Measurements from ENCODE around the gene BTBD1.
A peak's percentile ranks its signal among the peaks of the same experiment; 100 is the strongest.
"Not testable (repeated sequence)": the region's sequence is repeated elsewhere in the genome, so short reads cannot be mapped to it uniquely, and the experiment has no call there.

The BTBD1 gene

DNA sequence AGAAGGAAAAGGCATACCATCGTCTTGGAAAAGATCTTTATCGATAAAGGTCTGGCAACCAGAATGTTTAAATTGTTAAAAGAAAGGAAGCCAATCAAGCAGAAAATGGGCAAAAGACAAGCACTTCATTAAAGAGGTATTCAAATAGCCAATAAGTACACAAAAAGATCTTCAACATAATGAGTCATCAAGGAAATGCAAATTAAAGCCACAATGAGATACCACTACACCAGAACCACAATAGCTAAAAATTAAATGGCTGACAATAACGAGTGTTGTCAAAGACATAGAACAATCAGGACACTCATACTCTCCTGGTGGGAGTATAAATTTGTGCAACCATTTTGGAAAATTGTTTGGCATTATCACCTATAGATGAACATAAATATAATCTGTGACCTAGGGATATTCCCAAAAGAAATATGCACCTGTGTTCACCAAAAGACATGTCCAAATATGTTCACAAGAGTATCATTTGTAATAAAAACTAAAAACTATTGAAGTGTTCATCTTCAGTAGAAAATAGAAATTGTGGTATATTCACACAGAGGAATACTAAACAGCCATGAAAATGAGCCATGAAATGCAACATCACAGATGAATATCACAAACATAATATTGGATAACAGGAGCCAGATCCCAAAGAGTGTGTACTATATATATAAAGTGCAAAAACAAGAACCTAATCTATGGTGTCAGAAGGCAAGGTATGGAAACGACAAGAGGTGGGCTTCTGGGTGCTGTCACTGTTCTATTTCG lies 14.4 kb upstream of the BTBD1 start:
- no peaks in the 10 kb centered on the region for H3K36me3 Mint-ChIP-seq
- H3K9me3 Mint-ChIP-seq (ENCODE audit: low read depth) = no peaks in the 10 kb centered on the region
- no peak overlapping the region for H3K4me3 Mint-ChIP-seq
- H3K4me1 Mint-ChIP-seq (ENCODE audit: low read depth) = no peaks in the 10 kb centered on the region
- H3K27ac Mint-ChIP-seq = no peak overlapping the region
- peaks cover 15% of the 10 kb centered on the region for H3K27me3 Mint-ChIP-seq

DNA sequence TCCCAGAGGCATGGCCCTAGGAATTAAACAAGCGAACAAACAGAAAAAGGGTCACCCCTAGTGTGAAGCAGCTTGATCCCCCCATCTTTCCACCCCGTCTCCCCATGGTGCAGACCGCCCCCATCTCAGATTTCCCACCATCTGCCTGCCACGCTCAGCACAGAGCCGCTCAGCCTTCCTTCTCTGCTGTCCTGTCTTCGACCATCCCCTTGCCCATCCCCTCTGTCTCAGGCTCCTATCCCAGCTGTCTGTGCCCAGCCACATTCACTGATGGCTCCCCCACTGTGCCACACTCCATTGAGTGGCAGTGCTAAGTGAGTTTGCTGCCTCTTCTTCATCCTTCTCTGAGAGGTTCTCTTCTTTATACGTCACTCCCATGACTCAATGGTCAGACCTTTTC lies 11.7 kb upstream of the BTBD1 start:
- no peaks in the 10 kb centered on the region for H3K4me1 Mint-ChIP-seq (ENCODE audit: low read depth)
- H3K9me3 Mint-ChIP-seq (ENCODE audit: low read depth) = no peaks in the 10 kb centered on the region
- H3K36me3 Mint-ChIP-seq = no peaks in the 10 kb centered on the region
- H3K27ac Mint-ChIP-seq = no peak overlapping the region
- H3K27me3 Mint-ChIP-seq = peaks cover 15% of the 10 kb centered on the region
- H3K4me3 Mint-ChIP-seq = no peak overlapping the region

DNA sequence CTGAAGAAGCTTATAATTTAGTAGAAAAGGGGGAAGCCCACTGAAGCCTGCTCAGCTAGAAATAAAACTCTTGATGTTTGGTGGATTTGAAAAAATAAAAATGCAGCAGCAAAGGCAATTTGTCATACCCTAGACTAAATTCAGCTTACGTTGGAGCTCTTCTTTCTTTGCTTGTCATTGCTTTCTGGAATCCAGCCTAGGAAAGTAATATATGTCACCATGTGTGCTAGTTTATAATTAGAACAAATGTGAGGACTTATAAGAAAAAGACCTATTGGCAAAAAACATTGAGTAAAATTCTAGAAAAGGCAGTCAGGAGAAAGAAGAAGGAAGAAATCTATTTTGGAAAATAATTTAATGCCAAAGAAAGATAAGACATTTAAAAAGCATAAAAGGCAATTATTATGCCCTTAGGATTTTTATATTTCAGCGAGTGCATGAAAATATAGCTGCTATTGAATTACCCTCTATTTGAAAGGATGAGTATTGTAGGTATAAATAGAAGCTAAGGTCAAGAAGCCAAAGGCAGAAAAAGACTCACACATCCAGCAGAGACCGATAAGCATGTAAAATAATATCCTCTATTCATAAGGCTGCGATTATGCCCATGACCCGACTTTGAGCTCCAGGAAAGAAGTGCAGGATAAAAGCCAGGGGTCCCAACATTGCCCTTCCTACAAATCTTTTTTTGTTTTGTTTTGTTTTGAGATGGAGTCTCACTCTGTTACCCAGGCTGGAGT lies 10.6 kb upstream of the BTBD1 start:
- H3K4me3 Mint-ChIP-seq = no peak overlapping the region
- H3K36me3 Mint-ChIP-seq = no peaks in the 10 kb centered on the region
- H3K27ac Mint-ChIP-seq = no peak overlapping the region
- no peaks in the 10 kb centered on the region for H3K4me1 Mint-ChIP-seq (ENCODE audit: low read depth)
- no peaks in the 10 kb centered on the region for H3K9me3 Mint-ChIP-seq (ENCODE audit: low read depth)
- peaks cover 14% of the 10 kb centered on the region for H3K27me3 Mint-ChIP-seq

DNA sequence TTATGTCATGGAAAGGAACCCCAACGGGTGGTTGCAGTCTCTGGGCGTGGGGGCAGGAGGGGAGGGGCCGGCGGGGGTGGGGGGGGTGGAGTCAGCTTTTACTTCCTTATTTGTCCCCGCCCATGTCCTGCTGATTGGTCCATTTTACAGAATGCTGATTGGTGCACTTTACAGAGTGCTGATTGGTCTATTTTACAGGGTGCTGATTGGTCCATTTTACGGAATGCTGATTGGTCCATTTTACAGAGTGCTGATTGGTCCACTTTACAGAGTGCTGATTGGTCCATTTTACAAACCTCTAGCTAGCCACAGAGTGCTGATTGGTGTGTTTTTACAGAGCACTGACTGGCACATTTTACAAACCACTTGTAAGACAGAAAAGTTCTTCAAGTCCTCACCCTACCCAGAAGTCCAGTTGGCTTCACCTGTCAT lies 2.2 kb upstream of the BTBD1 start:
- H3K9me3 Mint-ChIP-seq (ENCODE audit: low read depth); H3K4me3 Mint-ChIP-seq; H3K27me3 Mint-ChIP-seq; H3K36me3 Mint-ChIP-seq: not testable (repeated sequence)
- Mint-ChIP-seq H3K4me1 (ENCODE audit: low read depth) (peaks cover 17% of the 10 kb centered on the region), H3K27ac (peak overlapping the region; percentile 54)

DNA sequence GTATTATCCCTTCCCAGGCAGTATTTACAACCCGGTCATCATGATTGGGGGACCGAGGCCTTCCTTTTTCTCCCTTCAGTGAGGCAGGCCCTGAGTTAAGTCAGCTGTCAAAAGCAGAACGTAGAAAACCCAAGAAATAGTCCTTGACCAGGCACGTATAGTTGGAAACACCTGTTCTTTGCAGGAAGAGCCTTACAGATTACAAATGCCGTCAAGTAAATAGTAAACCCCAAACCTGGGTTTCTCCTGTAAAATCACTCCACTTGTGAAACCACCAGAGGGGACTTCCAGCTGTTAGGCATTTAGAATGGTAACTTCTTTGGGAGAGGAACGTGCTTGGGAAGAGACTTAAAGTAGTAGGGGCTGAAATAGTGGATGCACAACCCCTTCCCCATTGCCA lies 1.0 kb upstream of the BTBD1 start:
- Mint-ChIP-seq H3K27ac (no peak overlapping the region), H3K36me3 (peaks cover 9% of the 10 kb centered on the region), H3K4me1 (ENCODE audit: low read depth) (peaks cover 17% of the 10 kb centered on the region), H3K9me3 (ENCODE audit: low read depth) (no peaks in the 10 kb centered on the region), H3K4me3 (peak overlapping the region; percentile 76), H3K27me3 (peaks cover 1% of the 10 kb centered on the region)

DNA sequence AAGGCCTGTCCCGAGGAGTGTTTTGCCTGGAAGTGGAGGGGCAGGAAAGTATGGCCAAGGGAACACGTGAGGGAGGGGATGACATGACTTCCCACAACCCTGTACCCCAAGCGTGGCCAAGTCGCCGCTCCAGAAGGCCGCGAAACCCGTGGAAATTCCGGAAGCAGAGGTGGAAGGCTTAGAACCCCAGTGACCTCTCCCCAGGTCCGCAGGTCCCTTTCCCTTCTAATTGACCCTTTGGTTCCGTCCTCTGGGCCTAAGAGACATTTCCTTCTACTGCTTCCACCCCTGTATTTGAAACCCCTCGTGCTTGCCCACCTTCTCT lies 548 bp upstream of the BTBD1 start:
- peaks cover 17% of the 10 kb centered on the region for H3K4me1 Mint-ChIP-seq (ENCODE audit: low read depth)

DNA sequence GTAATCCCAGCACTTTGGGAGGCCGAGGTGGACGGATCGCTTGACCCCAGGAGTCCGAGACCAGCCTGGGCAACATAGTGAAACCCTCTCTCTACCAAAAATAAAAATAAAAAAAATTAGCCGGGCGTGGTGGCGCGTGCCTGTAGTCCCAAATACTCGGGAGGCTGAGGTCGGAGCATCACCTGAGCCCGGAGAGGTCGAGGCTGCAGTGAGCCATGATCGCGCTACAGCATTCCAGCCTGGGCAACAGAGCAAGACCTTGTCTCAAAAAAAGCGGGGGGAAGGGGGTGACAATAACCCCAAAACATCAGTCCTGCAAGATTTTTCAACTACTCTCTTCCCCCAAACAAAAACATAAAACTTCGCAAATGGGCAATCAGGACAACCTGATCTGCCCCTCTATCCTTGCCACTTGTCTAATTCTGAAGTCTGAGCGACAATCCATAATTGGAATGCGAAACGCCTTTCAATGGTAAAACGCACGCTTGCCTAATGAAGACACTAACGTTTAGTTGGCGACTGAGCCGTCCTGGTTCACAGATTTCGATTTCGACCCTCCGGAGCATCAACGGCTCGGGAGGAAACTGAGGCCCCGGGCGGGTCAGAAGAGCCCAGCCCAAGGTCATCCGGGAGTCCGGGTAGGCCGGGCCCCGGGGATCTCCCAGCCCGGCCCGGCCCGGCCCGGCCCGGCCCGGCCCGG lies 868 bp downstream of the BTBD1 start:
- peaks cover 17% of the 10 kb centered on the region for H3K4me1 Mint-ChIP-seq (ENCODE audit: low read depth)
- H3K36me3 Mint-ChIP-seq = peaks cover 7% of the 10 kb centered on the region
- no peak overlapping the region for H3K4me3 Mint-ChIP-seq
- peak overlapping the region; percentile 70 for H3K27ac Mint-ChIP-seq
- no peaks in the 10 kb centered on the region for H3K27me3 Mint-ChIP-seq
- no peaks in the 10 kb centered on the region for H3K9me3 Mint-ChIP-seq (ENCODE audit: low read depth)

More for the DNA sequence above, 548 bp upstream of the BTBD1 start:
- H3K9me3 Mint-ChIP-seq (ENCODE audit: low read depth) = no peaks in the 10 kb centered on the region
- H3K27me3 Mint-ChIP-seq = peaks cover 1% of the 10 kb centered on the region
- H3K36me3 Mint-ChIP-seq = peaks cover 9% of the 10 kb centered on the region
- peak overlapping the region; percentile 76 for H3K4me3 Mint-ChIP-seq
- H3K27ac Mint-ChIP-seq = peak overlapping the region; percentile 54

DNA sequence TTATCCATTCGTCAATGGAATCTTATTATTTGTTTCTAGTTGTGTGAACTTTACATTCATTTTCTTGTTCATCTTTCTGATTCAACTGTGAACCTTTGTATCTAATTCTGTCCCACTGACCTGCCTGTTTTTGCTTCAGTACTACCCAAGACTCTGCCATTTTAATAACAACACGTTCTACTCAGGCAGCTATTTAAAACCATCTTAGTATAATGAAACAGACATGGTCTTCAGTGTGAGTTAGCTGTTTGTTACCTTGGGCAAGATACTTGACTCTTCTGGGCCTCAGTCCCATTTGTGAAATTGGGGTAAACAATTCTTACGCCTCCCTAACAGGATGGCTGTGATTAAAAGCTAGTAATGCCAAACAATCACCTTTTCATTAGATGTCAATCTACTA lies 1.6 kb downstream of the BTBD1 start:
- Mint-ChIP-seq H3K4me3 (no peak overlapping the region), H3K4me1 (ENCODE audit: low read depth) (peaks cover 17% of the 10 kb centered on the region), H3K36me3 (peaks cover 7% of the 10 kb centered on the region), H3K27me3 (no peaks in the 10 kb centered on the region), H3K27ac (peak overlapping the region; percentile 70), H3K9me3 (ENCODE audit: low read depth) (no peaks in the 10 kb centered on the region)

DNA sequence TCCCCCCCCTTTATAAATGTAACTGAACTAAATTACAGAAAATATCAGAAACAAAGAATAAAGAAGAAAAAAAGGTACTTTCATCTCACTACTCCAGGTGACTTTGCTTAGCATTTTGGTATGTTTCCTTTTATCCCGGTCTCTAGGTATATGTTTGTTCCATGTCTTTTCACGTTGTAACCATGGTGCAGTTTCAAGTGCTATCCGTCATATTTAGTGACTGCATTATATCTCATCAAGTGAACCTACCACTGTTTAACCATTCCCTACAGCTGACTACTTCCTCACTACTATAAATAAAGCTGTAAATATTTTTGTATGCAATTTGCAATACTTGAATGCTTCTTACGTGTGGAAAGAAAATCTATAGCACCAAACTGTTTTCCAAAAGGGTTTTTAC lies 2.2 kb downstream of the BTBD1 start:
- peaks cover 7% of the 10 kb centered on the region for H3K36me3 Mint-ChIP-seq
- peak overlapping the region; percentile 70 for H3K27ac Mint-ChIP-seq
- H3K4me3 Mint-ChIP-seq = no peak overlapping the region
- H3K27me3 Mint-ChIP-seq = no peaks in the 10 kb centered on the region
- H3K4me1 Mint-ChIP-seq (ENCODE audit: low read depth) = peaks cover 17% of the 10 kb centered on the region
- H3K9me3 Mint-ChIP-seq (ENCODE audit: low read depth) = no peaks in the 10 kb centered on the region

DNA sequence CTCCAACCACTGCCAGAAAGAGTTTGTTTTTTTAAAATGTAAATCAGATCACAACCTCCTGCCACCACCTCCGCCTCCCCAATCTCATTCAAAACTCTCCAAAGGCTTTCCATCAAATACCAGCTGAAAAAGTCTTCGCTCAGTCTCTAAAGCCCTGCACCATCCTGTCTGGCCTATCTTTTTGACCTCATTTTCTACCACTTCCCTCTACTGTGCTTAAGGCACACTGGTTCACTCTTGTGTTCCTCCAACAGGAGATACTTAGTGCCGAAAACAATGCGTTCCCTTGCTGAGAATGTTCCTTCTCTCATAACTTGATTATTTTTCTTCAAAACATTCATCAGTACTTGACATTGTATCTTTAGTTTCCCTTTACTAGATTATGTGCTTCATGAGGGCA lies 3.5 kb downstream of the BTBD1 start:
- Mint-ChIP-seq H3K4me1 (ENCODE audit: low read depth) (peaks cover 16% of the 10 kb centered on the region), H3K9me3 (ENCODE audit: low read depth) (no peaks in the 10 kb centered on the region), H3K36me3 (peaks cover 7% of the 10 kb centered on the region), H3K4me3 (no peak overlapping the region), H3K27ac (no peak overlapping the region), H3K27me3 (no peaks in the 10 kb centered on the region)

DNA sequence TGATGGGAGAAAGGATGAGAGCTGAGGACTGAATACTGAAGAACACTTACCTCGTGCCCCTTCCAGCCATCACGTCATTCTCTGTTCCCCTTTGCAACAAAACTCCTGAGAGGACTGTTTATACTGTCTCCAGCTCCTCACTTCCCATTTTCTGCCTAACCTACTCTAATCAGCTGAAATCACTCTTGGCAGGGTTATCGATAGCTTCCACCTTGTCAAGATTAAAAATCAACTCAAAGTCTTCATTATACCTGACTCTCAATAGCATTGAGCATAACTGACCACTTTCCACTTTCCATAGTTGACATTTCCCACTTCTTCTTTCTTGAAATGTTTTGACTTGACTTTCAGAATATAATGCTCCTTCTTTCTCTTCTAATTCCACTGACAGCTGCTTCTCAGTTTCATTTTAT lies 4.3 kb downstream of the BTBD1 start:
- Mint-ChIP-seq H3K4me1 (ENCODE audit: low read depth) (peaks cover 12% of the 10 kb centered on the region), H3K36me3 (peaks cover 7% of the 10 kb centered on the region), H3K4me3 (no peak overlapping the region), H3K27me3 (no peaks in the 10 kb centered on the region), H3K27ac (no peak overlapping the region), H3K9me3 (ENCODE audit: low read depth) (no peaks in the 10 kb centered on the region)

DNA sequence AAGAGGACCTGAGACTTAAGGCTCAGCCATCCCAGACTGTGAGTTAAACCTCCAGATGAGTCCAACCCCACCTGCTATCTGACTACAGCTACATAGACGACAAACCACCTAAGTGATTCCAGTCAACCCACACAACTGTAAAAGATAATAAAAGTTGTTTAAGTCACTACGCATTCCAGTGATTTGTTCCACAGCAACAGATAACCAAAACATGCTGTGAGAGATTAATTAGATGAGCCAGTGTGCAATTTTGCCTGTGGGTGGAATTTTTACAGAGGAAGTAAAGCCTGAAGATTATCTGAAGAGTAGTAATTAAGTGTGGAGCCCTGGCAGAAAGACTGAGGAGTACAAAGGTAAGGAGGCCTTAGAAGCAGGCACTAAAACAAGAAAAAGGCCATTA lies 5.4 kb downstream of the BTBD1 start:
- Mint-ChIP-seq H3K9me3 (ENCODE audit: low read depth) (no peaks in the 10 kb centered on the region), H3K4me3 (no peak overlapping the region), H3K27ac (no peak overlapping the region), H3K27me3 (no peaks in the 10 kb centered on the region), H3K4me1 (ENCODE audit: low read depth) (peaks cover 15% of the 10 kb centered on the region), H3K36me3 (peaks cover 7% of the 10 kb centered on the region)

DNA sequence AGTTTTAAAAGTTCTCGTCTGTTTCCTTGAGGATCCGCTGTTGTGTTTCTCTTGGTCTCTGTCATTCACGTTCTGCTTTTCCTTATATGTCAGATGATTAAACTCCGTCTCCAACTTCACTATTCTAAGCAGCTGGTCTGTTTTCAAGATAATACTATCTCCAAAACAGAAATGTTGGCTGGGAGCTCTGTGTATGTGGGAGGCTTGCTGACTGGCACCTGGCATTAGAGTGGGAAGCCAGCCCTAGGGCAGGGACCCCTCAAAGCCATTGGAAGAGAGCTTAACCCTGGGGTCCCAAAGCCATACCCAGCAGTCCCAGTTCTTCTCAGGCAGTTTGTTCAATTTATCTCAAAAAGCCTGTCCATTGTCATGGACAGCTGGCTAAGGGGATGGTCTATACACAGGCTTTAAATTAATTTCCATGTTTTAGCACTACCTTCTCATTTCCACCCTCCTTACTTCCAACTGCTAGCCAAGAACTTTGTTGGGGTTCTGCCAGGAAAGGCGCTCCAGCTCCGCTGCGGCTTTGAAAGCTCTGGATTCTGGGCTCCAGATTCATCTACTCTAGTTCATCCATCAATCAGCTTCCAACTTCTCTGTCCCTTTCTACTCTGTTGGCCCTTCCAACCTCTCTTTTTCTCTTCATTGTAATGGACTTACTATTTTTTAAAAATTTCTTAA lies 9.2 kb downstream of the BTBD1 start:
- Mint-ChIP-seq H3K9me3 (ENCODE audit: low read depth) (no peaks in the 10 kb centered on the region), H3K27ac (no peak overlapping the region), H3K27me3 (no peaks in the 10 kb centered on the region), H3K36me3 (peaks cover 2% of the 10 kb centered on the region), H3K4me1 (ENCODE audit: low read depth) (peaks cover 18% of the 10 kb centered on the region), H3K4me3 (no peak overlapping the region)

DNA sequence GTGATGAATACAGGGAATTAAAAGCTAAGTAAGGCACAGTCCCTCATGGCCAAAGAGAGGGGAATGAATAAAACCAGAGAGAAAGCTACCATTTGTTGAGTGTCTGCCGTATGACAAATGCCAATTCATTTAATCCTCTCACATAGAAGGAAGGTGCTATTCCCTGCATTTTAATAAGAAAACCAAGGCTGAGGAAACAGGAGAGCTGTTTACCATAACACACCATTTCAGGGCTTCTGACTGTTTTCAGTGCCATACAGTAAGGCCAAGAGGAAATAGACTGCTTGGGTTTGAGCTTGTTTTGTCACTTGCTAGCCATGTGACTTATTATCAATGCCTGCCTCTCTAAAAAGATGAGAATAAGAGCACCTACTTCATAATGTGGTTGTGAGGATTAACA lies 10.1 kb downstream of the BTBD1 start:
- H3K27ac Mint-ChIP-seq = no peak overlapping the region
- H3K36me3 Mint-ChIP-seq = peaks cover 2% of the 10 kb centered on the region
- H3K4me1 Mint-ChIP-seq (ENCODE audit: low read depth) = peaks cover 18% of the 10 kb centered on the region
- no peak overlapping the region for H3K4me3 Mint-ChIP-seq
- no peaks in the 10 kb centered on the region for H3K27me3 Mint-ChIP-seq
- no peaks in the 10 kb centered on the region for H3K9me3 Mint-ChIP-seq (ENCODE audit: low read depth)

DNA sequence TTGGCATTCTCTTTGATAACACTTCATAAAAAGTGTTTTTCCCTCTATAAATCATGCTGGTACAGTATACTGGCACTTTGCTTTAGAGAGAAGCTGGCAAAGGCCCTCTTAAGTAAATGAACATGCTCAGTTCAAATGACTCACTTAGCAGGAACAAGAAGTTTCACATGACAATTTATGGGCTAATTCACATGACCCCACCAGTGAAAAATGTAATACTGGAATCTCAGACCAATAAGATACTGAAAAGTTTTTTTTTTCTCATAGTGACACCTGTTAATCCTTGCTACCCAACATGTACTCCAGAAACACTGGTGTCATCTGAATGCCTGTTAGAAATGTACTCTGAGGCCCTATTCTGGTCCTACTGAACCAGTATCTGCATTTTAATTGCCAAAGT lies 13.9 kb downstream of the BTBD1 start:
- H3K27me3 Mint-ChIP-seq = no peaks in the 10 kb centered on the region
- H3K4me1 Mint-ChIP-seq (ENCODE audit: low read depth) = peaks cover 19% of the 10 kb centered on the region
- H3K9me3 Mint-ChIP-seq (ENCODE audit: low read depth) = no peaks in the 10 kb centered on the region
- no peak overlapping the region for H3K27ac Mint-ChIP-seq
- peaks cover 2% of the 10 kb centered on the region for H3K36me3 Mint-ChIP-seq
- no peak overlapping the region for H3K4me3 Mint-ChIP-seq
